Measurements from ENCODE around the gene AUP1. TPM values are rescaled to one million over a fixed set of nuclear protein-coding genes. Genes with fewer than 3 reads are reported as not detected.

The AUP1 gene
- total and polyA plus RNA-seq, 9 of the 15 experiments (the other 6 are each of a cell fraction or from before 2014, with no cell fraction given), result 70.7 to 245 (median 165) TPM

- TF ChIP-seq REST (IDR thresholded peaks at IDR 0.05; ENCODE audit: borderline replicate concordance) (no peak), REST (CRISPR knock-in tag; IDR thresholded peaks at IDR 0.05; ENCODE audit: low read depth) (no peak), ATF6 (CRISPR knock-in tag; IDR thresholded peaks at IDR 0.05) (0 out of 2 replicates have a peak, but pooled peaks have one; percentile 76), CREM (IDR thresholded peaks at IDR 0.05; ENCODE audit: low read depth) (peak; percentile 73), RB1 (IDR thresholded peaks at IDR 0.05; ENCODE audit: low read depth) (peak; percentile 55; the same call in 1 of the 2 replicates), EP300 (IDR thresholded peaks at IDR 0.05; ENCODE audit: low read length) (peak; percentile 71; the same call in 1 of the 2 replicates), RBM15 (IDR thresholded peaks at IDR 0.05; ENCODE audit: insufficient read depth, low read length) (no peak), MIER1 (IDR thresholded peaks at IDR 0.05; ENCODE audit: low read depth) (peak; percentile 58; the same call in 1 of the 2 replicates), HMGN3 (IDR thresholded peaks at IDR 0.05; ENCODE audit: borderline replicate concordance, extremely low read depth, insufficient read length, low read depth, low read length) (peak; percentile 53), ZNF174 (CRISPR knock-in tag; IDR thresholded peaks at IDR 0.05) (no peak)
- TF ChIP-seq, protein P1, sequence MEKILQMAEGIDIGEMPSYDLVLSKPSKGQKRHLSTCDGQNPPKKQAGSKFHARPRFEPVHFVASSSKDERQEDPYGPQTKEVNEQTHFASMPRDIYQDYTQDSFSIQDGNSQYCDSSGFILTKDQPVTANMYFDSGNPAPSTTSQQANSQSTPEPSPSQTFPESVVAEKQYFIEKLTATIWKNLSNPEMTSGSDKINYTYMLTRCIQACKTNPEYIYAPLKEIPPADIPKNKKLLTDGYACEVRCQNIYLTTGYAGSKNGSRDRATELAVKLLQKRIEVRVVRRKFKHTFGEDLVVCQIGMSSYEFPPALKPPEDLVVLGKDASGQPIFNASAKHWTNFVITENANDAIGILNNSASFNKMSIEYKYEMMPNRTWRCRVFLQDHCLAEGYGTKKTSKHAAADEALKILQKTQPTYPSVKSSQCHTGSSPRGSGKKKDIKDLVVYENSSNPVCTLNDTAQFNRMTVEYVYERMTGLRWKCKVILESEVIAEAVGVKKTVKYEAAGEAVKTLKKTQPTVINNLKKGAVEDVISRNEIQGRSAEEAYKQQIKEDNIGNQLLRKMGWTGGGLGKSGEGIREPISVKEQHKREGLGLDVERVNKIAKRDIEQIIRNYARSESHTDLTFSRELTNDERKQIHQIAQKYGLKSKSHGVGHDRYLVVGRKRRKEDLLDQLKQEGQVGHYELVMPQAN (IDR thresholded peaks at IDR 0.05; ENCODE audit: borderline replicate concordance), result peak; percentile 84
- TF ChIP-seq, protein P2, sequence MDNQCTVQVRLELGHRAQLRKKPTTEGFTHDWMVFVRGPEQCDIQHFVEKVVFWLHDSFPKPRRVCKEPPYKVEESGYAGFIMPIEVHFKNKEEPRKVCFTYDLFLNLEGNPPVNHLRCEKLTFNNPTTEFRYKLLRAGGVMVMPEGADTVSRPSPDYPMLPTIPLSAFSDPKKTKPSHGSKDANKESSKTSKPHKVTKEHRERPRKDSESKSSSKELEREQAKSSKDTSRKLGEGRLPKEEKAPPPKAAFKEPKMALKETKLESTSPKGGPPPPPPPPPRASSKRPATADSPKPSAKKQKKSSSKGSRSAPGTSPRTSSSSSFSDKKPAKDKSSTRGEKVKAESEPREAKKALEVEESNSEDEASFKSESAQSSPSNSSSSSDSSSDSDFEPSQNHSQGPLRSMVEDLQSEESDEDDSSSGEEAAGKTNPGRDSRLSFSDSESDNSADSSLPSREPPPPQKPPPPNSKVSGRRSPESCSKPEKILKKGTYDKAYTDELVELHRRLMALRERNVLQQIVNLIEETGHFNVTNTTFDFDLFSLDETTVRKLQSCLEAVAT (IDR thresholded peaks at IDR 0.05), result 0 out of 4 replicates have a peak, but pooled peaks of 1 of the 2 experiments have one; percentile 14
These were observed 1.0 kb upstream of the AUP1 start (continued) for GRCh38 chr2:74530239-74531187.

All from K562 (cell line).